NT2/D1 (cell line): ENCODE data around the gene SH3PXD2B.

Experiments used
- SUZ12 ChIP-seq: IDR thresholded peaks from 2 replicates; pipeline ENCODE4 v1.6.1; 2011; ENCODE audit not compliant: insufficient read length, insufficient read depth; ENCODE audit errors: extremely low read depth
- YY1 ChIP-seq: IDR thresholded peaks from 2 replicates; pipeline ENCODE4 v1.6.1; 2011; ENCODE audit not compliant: insufficient read length, insufficient read depth
- ZNF274 ChIP-seq: IDR thresholded peaks from 2 replicates; pipeline ENCODE4 v1.6.1; 2011; ENCODE audit warnings: mild to moderate bottlenecking, low read depth, low read length

GRCh38 chr5:172436078-172436878 is 18.0 kb downstream of the SH3PXD2B start:
- TF ChIP-seq SUZ12 (no peak), YY1 (no peak), ZNF274 (no peak)
